GM12864 (cell line): ENCODE results near the gene TMEM258.

Experiments used
- DNase-seq: peaks from one replicate; pipeline ENCODE4 v3.0.0-alpha.2; 2011; ENCODE audit warnings: low read depth
- H3K4me3 ChIP-seq: 2 replicates; pipeline ENCODE4 v1.5.1; 2011; ENCODE audit warnings: mild to moderate bottlenecking, low read depth, low read length, control low read depth
- CTCF ChIP-seq: IDR thresholded peaks from 2 replicates; pipeline ENCODE4 v1.5.1; 2011; ENCODE audit warnings: low read depth, mild to moderate bottlenecking, moderate library complexity, low read length, control low read depth, inconsistent platforms; ENCODE audit errors: missing control alignments

TMEM258 gene

DNA sequence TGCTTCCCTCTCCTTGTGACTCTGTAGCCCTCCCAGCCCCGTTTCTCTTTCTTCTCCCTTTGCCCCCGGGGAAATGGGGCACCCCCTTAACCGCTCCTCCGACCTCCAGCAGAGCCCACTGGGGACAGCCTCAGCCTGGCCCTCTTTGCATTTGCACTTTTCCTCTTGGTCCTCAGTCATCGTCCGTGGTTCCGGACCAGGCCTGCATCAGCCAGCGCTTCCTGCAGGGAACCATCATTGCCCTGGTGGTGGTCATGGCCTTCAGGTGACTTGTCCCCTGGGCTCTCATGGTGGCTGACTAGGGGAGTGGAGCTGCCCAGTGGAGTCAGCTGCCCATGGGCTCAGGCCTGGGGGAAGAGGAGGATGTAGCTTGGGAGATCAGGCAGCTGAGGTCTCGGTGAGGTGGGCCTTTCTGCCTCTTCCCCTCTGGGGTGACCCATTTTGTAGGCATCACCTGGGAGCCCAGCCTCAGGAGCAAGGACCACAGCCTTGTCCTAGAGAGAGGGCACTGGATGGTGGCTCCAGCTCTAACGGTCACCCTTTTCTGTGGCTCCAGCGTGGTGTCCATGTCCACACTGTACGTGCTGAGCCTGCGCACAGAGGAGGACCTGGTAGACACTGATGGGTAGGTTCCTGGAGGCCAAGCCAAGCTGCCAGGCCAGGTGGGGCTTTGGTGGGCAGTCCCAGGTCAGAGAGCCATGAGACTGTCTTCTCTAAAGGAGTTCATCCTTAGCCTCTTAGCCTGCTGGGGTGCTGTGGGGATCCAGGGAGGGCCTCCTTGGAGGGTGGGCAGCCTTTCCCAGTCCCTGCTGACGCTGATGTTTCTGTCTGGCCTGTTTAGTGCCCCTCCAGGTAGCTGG lies 12.5 kb downstream of the TMEM258 start:
- DNase-seq, result no peak
- no peak for TF ChIP-seq CTCF
- no peak overlapping the region for H3K4me3 ChIP-seq

- H3K4me3 ChIP-seq, result no peak overlapping the region
- DNase-seq, result no peak
- TF ChIP-seq CTCF, result no peak
Measured at GRCh38 chr11:61778920-61779650, 13.3 kb downstream of the TMEM258 start.

- peak; percentile 3 for TF ChIP-seq CTCF
- no peak overlapping the region for H3K4me3 ChIP-seq
- no peak for DNase-seq
Measured at GRCh38 chr11:61778357-61778886, 14.0 kb downstream of the TMEM258 start.

- H3K4me3 ChIP-seq, result peak overlapping the region; percentile 32
- TF ChIP-seq CTCF, result peak; percentile 1
- DNase-seq, result no peak
Measured at GRCh38 chr11:61777234-61778090, 14.9 kb downstream of the TMEM258 start.

GRCh38 chr11:61776561-61777075 lies 15.8 kb downstream of the TMEM258 start:
- peak; percentile 74 for TF ChIP-seq CTCF
- DNase-seq, result no peak
- no peak overlapping the region for H3K4me3 ChIP-seq
